OCI-LY7 (cell line): ENCODE results near the gene DPYSL4.

ENCODE experiments used
- EZH2phosphoT487 ChIP-seq: fragments of 200-600 bp; sonication (generic); IDR thresholded peaks from 2 replicates; pipeline ENCODE4 v1.6.1; 2018; ENCODE audit warnings: low read depth, borderline replicate concordance, mild to moderate bottlenecking, mixed run types, antibody characterized with exemption, low read length, moderate library complexity, mixed read lengths
- TF ChIP-seq, protein P1 (sequence below): fragments of 200-600 bp; sonication (generic); conservative IDR thresholded peaks from 2 replicates; pipeline ENCODE4 v1.5.1; 2014; ENCODE audit warnings: mild to moderate bottlenecking, antibody characterized with exemption, low read length, moderate library complexity, mixed read lengths

DNA sequence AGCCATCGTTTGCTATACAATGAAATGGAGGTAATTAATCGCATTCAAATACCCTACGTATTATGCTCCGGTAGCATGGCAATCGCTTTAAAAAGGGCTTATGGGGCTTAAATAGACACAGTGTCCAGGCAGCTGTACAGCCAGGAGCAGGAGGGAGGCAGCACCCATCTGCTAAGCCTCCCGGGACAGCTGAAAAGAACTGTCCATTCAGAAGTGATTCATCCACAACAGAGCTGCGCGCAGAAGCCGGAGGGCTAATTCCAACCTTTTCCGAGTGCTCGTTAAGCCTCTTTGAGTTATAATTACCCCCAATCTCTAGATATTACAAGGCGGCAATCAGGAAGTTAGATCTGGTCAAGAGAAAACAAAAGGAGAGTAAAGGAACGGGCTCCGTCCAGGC is 58.3 kb downstream of the DPYSL4 start:
- TF ChIP-seq, protein P1, sequence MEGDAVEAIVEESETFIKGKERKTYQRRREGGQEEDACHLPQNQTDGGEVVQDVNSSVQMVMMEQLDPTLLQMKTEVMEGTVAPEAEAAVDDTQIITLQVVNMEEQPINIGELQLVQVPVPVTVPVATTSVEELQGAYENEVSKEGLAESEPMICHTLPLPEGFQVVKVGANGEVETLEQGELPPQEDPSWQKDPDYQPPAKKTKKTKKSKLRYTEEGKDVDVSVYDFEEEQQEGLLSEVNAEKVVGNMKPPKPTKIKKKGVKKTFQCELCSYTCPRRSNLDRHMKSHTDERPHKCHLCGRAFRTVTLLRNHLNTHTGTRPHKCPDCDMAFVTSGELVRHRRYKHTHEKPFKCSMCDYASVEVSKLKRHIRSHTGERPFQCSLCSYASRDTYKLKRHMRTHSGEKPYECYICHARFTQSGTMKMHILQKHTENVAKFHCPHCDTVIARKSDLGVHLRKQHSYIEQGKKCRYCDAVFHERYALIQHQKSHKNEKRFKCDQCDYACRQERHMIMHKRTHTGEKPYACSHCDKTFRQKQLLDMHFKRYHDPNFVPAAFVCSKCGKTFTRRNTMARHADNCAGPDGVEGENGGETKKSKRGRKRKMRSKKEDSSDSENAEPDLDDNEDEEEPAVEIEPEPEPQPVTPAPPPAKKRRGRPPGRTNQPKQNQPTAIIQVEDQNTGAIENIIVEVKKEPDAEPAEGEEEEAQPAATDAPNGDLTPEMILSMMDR, result no peak
- no peak for TF ChIP-seq EZH2phosphoT487
